ENCODE measurements around the gene AARSD1. TPM values are rescaled to one million over a fixed set of nuclear protein-coding genes. Genes with fewer than 3 reads are reported as not detected.

Gene AARSD1
- total RNA-seq, 1 donor from 2014 or later, result 3.8 TPM

GRCh38 chr17:42967925-42968324 is 3.7 kb upstream of the AARSD1 start:
- Histone ChIP-seq H3K36me3 (no peaks in the 10 kb centered on the region), H3K9me3 (no peaks in the 10 kb centered on the region), H3K27ac (no peak overlapping the region), H3K4me1 (peaks cover 0 to 4% of the 10 kb centered on the region in 2 donors), H3K27me3 (no peaks in the 10 kb centered on the region), H3K4me3 (no peak overlapping the region)
- no peak for TF ChIP-seq CTCF (IDR thresholded peaks at IDR 0.05)
- DNase-seq (ENCODE audit: low spot score in 2 of 2), result no peak
- intact Hi-C loops (cut with DNase I), result no loop called here

- no peak overlapping the region for H3K4me3 ChIP-seq
- H3K36me3 ChIP-seq, result peaks cover 79 to 82% of the 10 kb centered on the region in 2 donors
- H3K27me3 ChIP-seq, result no peaks in the 10 kb centered on the region
- no peaks in the 10 kb centered on the region for H3K9me3 ChIP-seq
- no peak overlapping the region for H3K27ac ChIP-seq
- intact Hi-C loops (cut with DNase I), result no loop called here
- no peaks in the 10 kb centered on the region for H3K4me1 ChIP-seq
- no peak for TF ChIP-seq CTCF (IDR thresholded peaks at IDR 0.05)
- no peak for DNase-seq (ENCODE audit: low spot score in 2 of 2)
Measured at GRCh38 chr17:42953669-42954068, 10.6 kb downstream of the AARSD1 start.

GRCh38 chr17:42950044-42950783 is 14.0 kb downstream of the AARSD1 start:
- peaks cover 51 to 52% of the 10 kb centered on the region in 2 donors for H3K36me3 ChIP-seq
- no peak overlapping the region for H3K27ac ChIP-seq
- no peaks in the 10 kb centered on the region for H3K27me3 ChIP-seq
- no peak overlapping the region for H3K4me3 ChIP-seq
- peaks cover 0 to 7% of the 10 kb centered on the region in 2 donors for H3K4me1 ChIP-seq
- intact Hi-C loops (cut with DNase I), result no loop called here
- H3K9me3 ChIP-seq, result no peaks in the 10 kb centered on the region
- no peak for TF ChIP-seq CTCF (IDR thresholded peaks at IDR 0.05)
- no peak for DNase-seq (ENCODE audit: low spot score in 2 of 2)

- no peak for DNase-seq (ENCODE audit: low spot score in 2 of 2)
- H3K4me3 ChIP-seq, result no peak overlapping the region
- intact Hi-C loops (cut with DNase I), result no loop called here
- H3K9me3 ChIP-seq, result no peaks in the 10 kb centered on the region
- no peak for TF ChIP-seq CTCF (IDR thresholded peaks at IDR 0.05)
- peaks cover 18 to 20% of the 10 kb centered on the region in 2 donors for H3K36me3 ChIP-seq
- H3K27me3 ChIP-seq, result no peaks in the 10 kb centered on the region
- H3K27ac ChIP-seq, result peak overlapping the region; percentile 56 to 66
- H3K4me1 ChIP-seq, result peaks cover 0 to 12% of the 10 kb centered on the region in 2 donors
Measured at GRCh38 chr17:42946812-42947211, 17.4 kb downstream of the AARSD1 start.

GRCh38 chr17:42944211-42944610 is 20.0 kb downstream of the AARSD1 start:
- no peak for DNase-seq (ENCODE audit: low spot score in 2 of 2)
- intact Hi-C loops (cut with DNase I), result no loop called here
- Histone ChIP-seq H3K27ac (peak overlapping the region in 1 of 2 donors; percentile 56), H3K9me3 (no peaks in the 10 kb centered on the region), H3K36me3 (peaks cover 4 to 5% of the 10 kb centered on the region in 2 donors), H3K4me1 (peaks cover 0 to 12% of the 10 kb centered on the region in 2 donors), H3K27me3 (no peaks in the 10 kb centered on the region), H3K4me3 (no peak overlapping the region)
- TF ChIP-seq CTCF (IDR thresholded peaks at IDR 0.05), result no peak

Data from ascending aorta (tissue), 2 donors.